Uterus (tissue), 2 donors: ENCODE results near the gene SH3BGR.

Experiments used
- CTCF ChIP-seq, 4 experiments: fragments of 200-600 bp in 2 of 4; fragments of 450-650 bp in 2 of 4; sonication (generic) in 2 of 4; IDR thresholded peaks; one replicate each; pipeline ENCODE4 v1.5.1; 2016 to 2019; ENCODE audit warnings: antibody characterized with exemption in 4 of 4, mild to moderate bottlenecking in 2 of 4, moderate library complexity in 1 of 4
- POLR2A ChIP-seq, 2 donors: fragments of 450-650 bp; IDR thresholded peaks; one replicate each; pipeline ENCODE4 v1.6.1; 2016; ENCODE audit warnings: antibody characterized with exemption in 2 of 2, mild to moderate bottlenecking in 1 of 2, moderate library complexity in 1 of 2

GRCh38 chr21:39422527-39423241 is 29.1 kb upstream of the SH3BGR start:
- TF ChIP-seq CTCF (IDR thresholded peaks at IDR 0.05), result no peak
- no peak for TF ChIP-seq POLR2A (IDR thresholded peaks at IDR 0.05)
